NCI-H1105 (cell line): ENCODE data around the gene SH3BP2.
A peak's percentile ranks its signal among the peaks of the same experiment; 100 is the strongest.

Source experiments
- DNase-seq: peaks from one replicate; lab custom pipeline; 2025; lab: John Stamatoyannopoulos, UW

SH3BP2 gene

GRCh38 chr4:2792711-2793585 lies at the start of gene SH3BP2:
TSS of gene SH3BP2 (plus strand) at chr4:2793085. CDS start at chr4:2820618, 27,533 bp downstream.
- DNase-seq, result peak; percentile 5

GRCh38 chr4:2743518-2744445 lies 49.1 kb upstream of the SH3BP2 start:
- no peak for DNase-seq

- no peak for DNase-seq
Measured at GRCh38 chr4:2744576-2745270, 48.2 kb upstream of the SH3BP2 start.

GRCh38 chr4:2745516-2745915 lies 47.4 kb upstream of the SH3BP2 start:
- no peak for DNase-seq

GRCh38 chr4:2745981-2746806 lies 46.7 kb upstream of the SH3BP2 start:
- DNase-seq, result no peak

GRCh38 chr4:2746891-2747695 lies 45.8 kb upstream of the SH3BP2 start:
- DNase-seq, result no peak

GRCh38 chr4:2750719-2751605 lies 41.9 kb upstream of the SH3BP2 start:
- no peak for DNase-seq

GRCh38 chr4:2753436-2753835 lies 39.4 kb upstream of the SH3BP2 start:
- DNase-seq, result no peak

- DNase-seq, result no peak
Measured at GRCh38 chr4:2754848-2755819, 37.8 kb upstream of the SH3BP2 start.

GRCh38 chr4:2755821-2756690 lies 36.8 kb upstream of the SH3BP2 start, which contains the start of gene TNIP2:
TSS of gene TNIP2 (minus strand) at chr4:2756336. CDS start at chr4:2756289, 47 bp downstream.
- DNase-seq, result peak; percentile 39

GRCh38 chr4:2756691-2757350 lies 36.1 kb upstream of the SH3BP2 start:
- no peak for DNase-seq

GRCh38 chr4:2757426-2757825 lies 35.5 kb upstream of the SH3BP2 start:
- no peak for DNase-seq

- DNase-seq, result no peak
Measured at GRCh38 chr4:2761035-2761923, 31.6 kb upstream of the SH3BP2 start.

GRCh38 chr4:2762048-2762447 lies 30.8 kb upstream of the SH3BP2 start:
- DNase-seq, result no peak
